LNCaP clone FGC (cell line): ENCODE data around the gene CD2BP2.

ENCODE experiments used
- DNase-seq: peaks from one replicate; pipeline ENCODE4 v3.0.0-alpha.2; 2011; ENCODE audit warnings: low read depth
- H3K4me3 ChIP-seq: 2 replicates; pipeline ENCODE4 v1.5.1; 2011; ENCODE audit warnings: mild to moderate bottlenecking, low read depth, low read length, control low read depth
- TF ChIP-seq, protein P1 (sequence below): IDR thresholded peaks from 2 replicates; pipeline ENCODE4 v1.5.1; 2012; ENCODE audit warnings: mild to moderate bottlenecking; ENCODE audit not compliant: control insufficient read depth, insufficient read depth; ENCODE audit errors: extremely low read depth

CD2BP2 gene

DNA sequence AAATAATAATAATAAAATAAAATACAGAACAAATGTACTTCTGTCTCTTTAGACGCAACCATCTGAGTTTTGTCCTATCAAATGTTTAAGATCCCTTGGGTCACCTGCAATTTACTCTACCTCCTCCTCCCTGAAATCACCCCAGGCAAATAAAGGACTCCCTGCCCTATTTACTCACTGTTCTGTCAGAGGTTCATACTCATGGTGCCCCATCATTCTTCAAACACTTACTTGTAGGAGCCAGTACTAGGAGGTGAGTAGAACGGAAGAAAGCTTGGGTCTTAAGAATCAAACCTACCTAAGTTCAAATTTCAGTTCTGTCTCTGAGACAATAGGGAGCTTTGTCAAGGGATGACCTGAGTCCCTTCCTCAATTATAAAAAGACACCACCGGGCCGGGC lies 11.4 kb upstream of the CD2BP2 start:
- TF ChIP-seq, protein P1, sequence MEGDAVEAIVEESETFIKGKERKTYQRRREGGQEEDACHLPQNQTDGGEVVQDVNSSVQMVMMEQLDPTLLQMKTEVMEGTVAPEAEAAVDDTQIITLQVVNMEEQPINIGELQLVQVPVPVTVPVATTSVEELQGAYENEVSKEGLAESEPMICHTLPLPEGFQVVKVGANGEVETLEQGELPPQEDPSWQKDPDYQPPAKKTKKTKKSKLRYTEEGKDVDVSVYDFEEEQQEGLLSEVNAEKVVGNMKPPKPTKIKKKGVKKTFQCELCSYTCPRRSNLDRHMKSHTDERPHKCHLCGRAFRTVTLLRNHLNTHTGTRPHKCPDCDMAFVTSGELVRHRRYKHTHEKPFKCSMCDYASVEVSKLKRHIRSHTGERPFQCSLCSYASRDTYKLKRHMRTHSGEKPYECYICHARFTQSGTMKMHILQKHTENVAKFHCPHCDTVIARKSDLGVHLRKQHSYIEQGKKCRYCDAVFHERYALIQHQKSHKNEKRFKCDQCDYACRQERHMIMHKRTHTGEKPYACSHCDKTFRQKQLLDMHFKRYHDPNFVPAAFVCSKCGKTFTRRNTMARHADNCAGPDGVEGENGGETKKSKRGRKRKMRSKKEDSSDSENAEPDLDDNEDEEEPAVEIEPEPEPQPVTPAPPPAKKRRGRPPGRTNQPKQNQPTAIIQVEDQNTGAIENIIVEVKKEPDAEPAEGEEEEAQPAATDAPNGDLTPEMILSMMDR, result no peak
- no peak for DNase-seq
- no peak overlapping the region for H3K4me3 ChIP-seq

DNA sequence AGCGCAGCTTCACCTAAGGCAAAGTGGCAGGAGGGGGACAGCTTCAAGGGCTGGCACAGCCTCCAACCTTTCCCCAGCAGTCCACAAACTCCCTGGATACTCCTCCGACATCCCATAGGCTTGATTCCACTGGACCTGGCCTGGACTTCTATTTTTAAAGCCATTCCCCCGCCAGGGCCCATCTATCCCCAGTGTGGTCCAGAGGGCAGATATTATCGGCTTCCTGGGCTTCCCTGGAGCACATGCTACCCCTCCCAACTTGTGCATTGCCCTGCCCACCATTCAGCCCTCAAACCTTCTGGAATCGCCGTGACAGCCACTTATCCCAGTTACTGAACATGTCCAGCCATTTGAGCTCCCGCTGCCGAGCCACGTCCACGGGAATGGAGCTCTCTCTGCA lies 10.1 kb upstream of the CD2BP2 start:
- TF ChIP-seq, protein P1, result no peak
- DNase-seq, result no peak
- no peak overlapping the region for H3K4me3 ChIP-seq

DNA sequence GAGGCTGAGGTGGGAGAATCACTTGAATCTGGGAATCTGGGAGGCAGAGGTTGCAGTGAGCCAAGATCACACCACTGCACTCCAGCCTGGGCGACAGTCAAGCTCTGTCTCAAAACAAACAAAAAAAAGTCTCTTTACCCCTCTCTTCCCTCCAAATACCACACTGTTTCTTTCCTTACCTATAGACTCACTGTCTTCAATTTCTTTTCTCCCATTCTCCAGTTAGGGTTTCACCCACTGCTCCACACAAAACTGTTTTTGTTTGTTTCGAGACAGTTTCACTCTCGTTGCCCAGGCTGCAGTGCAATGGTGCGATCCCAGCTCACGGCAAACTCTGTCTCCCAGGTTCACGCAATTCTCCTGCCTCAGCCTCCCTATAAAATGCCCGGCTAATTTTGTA lies 6.1 kb upstream of the CD2BP2 start:
- TF ChIP-seq, protein P1, result no peak
- DNase-seq, result no peak
- H3K4me3 ChIP-seq, result no peak overlapping the region

DNA sequence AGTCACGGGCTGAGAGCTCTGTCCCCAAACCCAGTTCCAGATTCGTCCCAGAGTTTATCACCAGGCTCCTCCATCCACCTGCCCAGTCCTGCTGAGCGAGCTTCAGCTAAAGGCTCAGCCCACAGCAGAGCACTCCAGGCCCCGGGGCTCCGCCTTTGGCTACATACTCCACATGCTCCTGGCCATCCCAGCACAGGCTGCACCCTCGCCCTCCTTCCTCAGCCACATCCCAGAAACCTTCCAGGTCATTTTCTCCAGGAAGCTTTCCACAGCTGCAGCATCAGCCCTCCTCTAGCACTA lies 4.7 kb upstream of the CD2BP2 start:
- H3K4me3 ChIP-seq, result no peak overlapping the region
- TF ChIP-seq, protein P1, result no peak
- peak; percentile 61 for DNase-seq

DNA sequence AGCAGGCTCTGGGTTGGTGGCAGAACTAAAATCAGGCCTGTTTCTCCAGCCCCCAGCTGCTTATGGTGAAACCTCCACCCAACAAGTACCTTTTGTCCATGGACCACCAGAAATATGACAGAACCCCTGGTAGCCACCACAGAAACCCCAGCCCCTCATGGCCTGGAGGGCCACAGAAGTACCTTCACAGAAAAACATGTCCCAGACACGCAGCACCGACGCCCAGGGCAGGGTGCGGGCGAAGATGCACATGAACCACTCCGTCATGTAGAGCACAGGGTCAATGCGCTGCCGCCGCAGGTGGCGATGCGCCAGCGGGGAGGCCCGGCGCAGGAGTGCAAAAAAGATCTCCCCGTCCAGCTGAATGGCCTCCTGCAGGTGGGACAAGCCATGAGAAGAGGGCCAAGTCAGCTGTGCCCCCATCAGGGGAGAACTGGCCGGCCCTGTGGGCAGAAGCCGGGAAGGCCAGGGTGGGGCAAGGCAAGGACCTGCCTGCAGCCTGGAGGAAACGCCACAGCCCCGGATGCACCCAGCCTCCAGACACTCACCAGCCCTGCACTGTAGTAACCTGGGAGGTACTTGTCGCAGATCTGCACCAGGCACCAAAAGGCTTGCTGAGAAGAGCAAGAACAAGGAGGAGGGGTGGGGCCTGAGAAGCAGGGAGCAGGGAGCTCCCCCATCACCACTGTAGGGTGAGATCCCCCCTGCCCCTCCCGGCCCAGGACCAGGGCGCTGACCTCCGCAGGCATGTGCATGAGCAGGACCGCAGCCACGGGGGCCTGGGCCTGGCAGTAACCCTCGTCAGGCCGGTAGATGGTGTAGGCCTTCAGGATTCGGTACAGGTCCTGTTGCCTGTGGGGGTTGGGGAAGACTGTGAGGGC lies 4.1 kb upstream of the CD2BP2 start:
- TF ChIP-seq, protein P1, result 0 out of 2 replicates have a peak, but pooled peaks have one; percentile 6
- no peak overlapping the region for H3K4me3 ChIP-seq
- DNase-seq, result no peak

GRCh38 chr16:30358577-30358936 lies 3.4 kb upstream of the CD2BP2 start:
- H3K4me3 ChIP-seq, result no peak overlapping the region
- TF ChIP-seq, protein P1, result no peak
- no peak for DNase-seq
